Thoracic aorta (tissue), 2 donors: Measurements from ENCODE around the gene FAM83E. TPM values are rescaled to one million over a fixed set of nuclear protein-coding genes. Genes with fewer than 3 reads are reported as not detected.

Experiments
- ATAC-seq: fragments of 150-250 bp; one replicate; pipeline ENCODE4 v1.8.0; 2017; ENCODE audit warnings: low read depth; ENCODE audit not compliant: insufficient number of reproducible peaks, low FRiP score
- DNase-seq: peaks from one replicate; pipeline ENCODE4 v3.0.0-alpha.2; 2020; ENCODE audit warnings: low spot score
- H3K27ac ChIP-seq, 2 donors: fragments of 200-600 bp; sonication (generic); 1 replicate in 1 of 2; 2 replicates in 1 of 2; pipeline ENCODE4 v1.5.1; 2016; ENCODE audit warnings: mild to moderate bottlenecking in 2 of 2, moderate library complexity in 2 of 2
- H3K27me3 ChIP-seq: fragments of 200-600 bp; sonication (generic); replicated peaks from 2 replicates; pipeline ENCODE4 v1.6.0; 2016; ENCODE audit warnings: mild to moderate bottlenecking; ENCODE audit not compliant: insufficient read depth
- H3K36me3 ChIP-seq: fragments of 200-600 bp; sonication (generic); one replicate; pipeline ENCODE4 v1.5.1; 2016
- H3K4me1 ChIP-seq, 2 donors: fragments of 200-600 bp; sonication (generic); 1 replicate in 1 of 2; 2 replicates in 1 of 2; pipeline versions ENCODE4 v1.5.1 to v1.6.0; 2016; ENCODE audit warnings: low read depth in 2 of 2, mild to moderate bottlenecking in 1 of 2; ENCODE audit not compliant: control insufficient read depth in 1 of 2
- H3K4me3 ChIP-seq: fragments of 200-600 bp; sonication (generic); 2 replicates; pipeline ENCODE4 v1.5.1; 2016; ENCODE audit warnings: mild to moderate bottlenecking
- H3K9me3 ChIP-seq: fragments of 200-600 bp; sonication (generic); 2 replicates; pipeline ENCODE4 v1.5.1; 2016
- CTCF ChIP-seq: fragments of 200-600 bp; sonication (generic); IDR thresholded peaks from one replicate; pipeline ENCODE4 v1.5.1; 2019; ENCODE audit warnings: antibody characterized with exemption
- total RNA-seq, 2 donors: library from RNA; depleted of rRNA; stranded (reverse); fragments of >200 nt; gene quantifications; one replicate each; pipeline versions ENCODE4 v1.1.0 to v1.2.3, GENCODE V29; 2016

The FAM83E gene
- total RNA-seq, 2 donors from 2014 or later: 2.0 TPM; not detected in 1

- Histone ChIP-seq H3K36me3 (no peaks in the 10 kb centered on the region), H3K4me1 (no peaks in the 10 kb centered on the region), H3K27me3 (no peaks in the 10 kb centered on the region), H3K4me3 (no peak overlapping the region), H3K9me3 (no peaks in the 10 kb centered on the region), H3K27ac (no peak overlapping the region)
- no peak for TF ChIP-seq CTCF
- DNase-seq (no peak), ATAC-seq (no peak)
Observed at GRCh38 chr19:48651683-48652048, 36.8 kb upstream of the FAM83E start.

- no peak for TF ChIP-seq CTCF
- Histone ChIP-seq H3K27ac (no peak overlapping the region), H3K36me3 (no peaks in the 10 kb centered on the region), H3K27me3 (no peaks in the 10 kb centered on the region), H3K9me3 (no peaks in the 10 kb centered on the region), H3K4me1 (no peaks in the 10 kb centered on the region), H3K4me3 (no peak overlapping the region)
- DNase-seq: no peak
- ATAC-seq: no peak
Observed at GRCh38 chr19:48650974-48651682, 36.3 kb upstream of the FAM83E start.

GRCh38 chr19:48648134-48648533, 33.3 kb upstream of the FAM83E start:
- Histone ChIP-seq H3K36me3 (no peaks in the 10 kb centered on the region), H3K27me3 (no peaks in the 10 kb centered on the region), H3K4me1 (peaks cover 6 to 17% of the 10 kb centered on the region in 2 donors), H3K4me3 (no peak overlapping the region), H3K27ac (no peak overlapping the region), H3K9me3 (no peaks in the 10 kb centered on the region)
- TF ChIP-seq CTCF: no peak
- ATAC-seq: no peak
- DNase-seq: no peak

GRCh38 chr19:48646722-48647216, 31.9 kb upstream of the FAM83E start:
- peaks cover 6 to 17% of the 10 kb centered on the region in 2 donors for H3K4me1 ChIP-seq
- H3K9me3 ChIP-seq: no peaks in the 10 kb centered on the region
- H3K36me3 ChIP-seq: no peaks in the 10 kb centered on the region
- H3K27me3 ChIP-seq: no peaks in the 10 kb centered on the region
- H3K4me3 ChIP-seq: peak overlapping the region; percentile 84
- TF ChIP-seq CTCF: no peak
- H3K27ac ChIP-seq: peak overlapping the region; percentile 85 to 88
- DNase-seq (no peak), ATAC-seq (no peak)

- Histone ChIP-seq H3K36me3 (no peaks in the 10 kb centered on the region), H3K4me3 (peak within 1 kb of the TSS; percentile 84), H3K4me1 (peaks cover 6 to 17% of the 10 kb centered on the region in 2 donors), H3K27me3 (no peaks in the 10 kb centered on the region), H3K27ac (peak within 1 kb of the TSS; percentile 85 to 88), H3K9me3 (no peaks in the 10 kb centered on the region)
- TF ChIP-seq CTCF: peak; percentile 93
- DNase-seq (no peak), ATAC-seq (peak; percentile 61)
Observed at GRCh38 chr19:48646001-48646721, 31.3 kb upstream of the FAM83E start, which contains the start of gene CA11. CA11 (minus strand) TSS chr19:48646187; CDS start chr19:48645632, 555 bp downstream.
